Measurements from ENCODE around the gene MSH5. TPM values are rescaled to one million over a fixed set of nuclear protein-coding genes. Genes with fewer than 3 reads are reported as not detected.

The MSH5 gene
- total and polyA plus RNA-seq, 9 of the 15 experiments (the other 6 are each of a cell fraction or from before 2014, with no cell fraction given) = 12.5 to 104 (median 46.6) TPM

GRCh38 chr6:31727717-31728671 lies 11.8 kb upstream of the MSH5 start (continued):
- TF ChIP-seq ZNF316 (IDR thresholded peaks at IDR 0.05) (peak; percentile 67), THRB (CRISPR knock-in tag; conservative IDR thresholded peaks at IDR 0.05) (peak; percentile 66; the same call in 1 of the 2 replicates), TSC22D4 (tag; IDR thresholded peaks at IDR 0.05) (no peak), ARID2 (IDR thresholded peaks at IDR 0.05) (no peak), FIP1L1 (IDR thresholded peaks at IDR 0.05; ENCODE audit: low read depth, low read length, poor library complexity, severe bottlenecking) (peak; percentile 33), ZNF324 (CRISPR knock-in tag; IDR thresholded peaks at IDR 0.05) (peak; percentile 6; the same call in 1 of the 2 replicates), RBM39 (optimal IDR thresholded peaks at IDR 0.05; ENCODE audit: low read depth, low read length) (peak; percentile 2), ZFP91 (CRISPR knock-in tag; IDR thresholded peaks at IDR 0.05) (peak; percentile 78; the same call in 1 of the 2 replicates), MIER1 (IDR thresholded peaks at IDR 0.05; ENCODE audit: low read depth) (peak; percentile 6; the same call in 1 of the 2 replicates), SNRNP70 (optimal IDR thresholded peaks at IDR 0.05; ENCODE audit: low read depth, low read length) (peak; percentile 1), RBBP5 (IDR thresholded peaks at IDR 0.05; ENCODE audit: borderline replicate concordance, insufficient read depth, low read length, poor library complexity, severe bottlenecking) (peak; percentile 26), SRF (CRISPR knock-in tag; IDR thresholded peaks at IDR 0.05) (0 out of 4 replicates have a peak, but pooled peaks of 1 of the 2 experiments have one; percentile 4), NR2C2 (CRISPR knock-in tag; IDR thresholded peaks at IDR 0.05) (peak; percentile 65; the same call in 1 of the 2 replicates), NR2C2 (tag; IDR thresholded peaks at IDR 0.05) (no peak), E2F5 (CRISPR knock-in tag; IDR thresholded peaks at IDR 0.05) (peak; percentile 15; the same call in 1 of the 2 replicates), SMARCB1 (IDR thresholded peaks at IDR 0.05; ENCODE audit: insufficient read length, low read depth) (no peak), ZBED1 (IDR thresholded peaks at IDR 0.05) (0 out of 2 replicates have a peak, but pooled peaks have one; percentile 12)
- TF ChIP-seq, protein P1, sequence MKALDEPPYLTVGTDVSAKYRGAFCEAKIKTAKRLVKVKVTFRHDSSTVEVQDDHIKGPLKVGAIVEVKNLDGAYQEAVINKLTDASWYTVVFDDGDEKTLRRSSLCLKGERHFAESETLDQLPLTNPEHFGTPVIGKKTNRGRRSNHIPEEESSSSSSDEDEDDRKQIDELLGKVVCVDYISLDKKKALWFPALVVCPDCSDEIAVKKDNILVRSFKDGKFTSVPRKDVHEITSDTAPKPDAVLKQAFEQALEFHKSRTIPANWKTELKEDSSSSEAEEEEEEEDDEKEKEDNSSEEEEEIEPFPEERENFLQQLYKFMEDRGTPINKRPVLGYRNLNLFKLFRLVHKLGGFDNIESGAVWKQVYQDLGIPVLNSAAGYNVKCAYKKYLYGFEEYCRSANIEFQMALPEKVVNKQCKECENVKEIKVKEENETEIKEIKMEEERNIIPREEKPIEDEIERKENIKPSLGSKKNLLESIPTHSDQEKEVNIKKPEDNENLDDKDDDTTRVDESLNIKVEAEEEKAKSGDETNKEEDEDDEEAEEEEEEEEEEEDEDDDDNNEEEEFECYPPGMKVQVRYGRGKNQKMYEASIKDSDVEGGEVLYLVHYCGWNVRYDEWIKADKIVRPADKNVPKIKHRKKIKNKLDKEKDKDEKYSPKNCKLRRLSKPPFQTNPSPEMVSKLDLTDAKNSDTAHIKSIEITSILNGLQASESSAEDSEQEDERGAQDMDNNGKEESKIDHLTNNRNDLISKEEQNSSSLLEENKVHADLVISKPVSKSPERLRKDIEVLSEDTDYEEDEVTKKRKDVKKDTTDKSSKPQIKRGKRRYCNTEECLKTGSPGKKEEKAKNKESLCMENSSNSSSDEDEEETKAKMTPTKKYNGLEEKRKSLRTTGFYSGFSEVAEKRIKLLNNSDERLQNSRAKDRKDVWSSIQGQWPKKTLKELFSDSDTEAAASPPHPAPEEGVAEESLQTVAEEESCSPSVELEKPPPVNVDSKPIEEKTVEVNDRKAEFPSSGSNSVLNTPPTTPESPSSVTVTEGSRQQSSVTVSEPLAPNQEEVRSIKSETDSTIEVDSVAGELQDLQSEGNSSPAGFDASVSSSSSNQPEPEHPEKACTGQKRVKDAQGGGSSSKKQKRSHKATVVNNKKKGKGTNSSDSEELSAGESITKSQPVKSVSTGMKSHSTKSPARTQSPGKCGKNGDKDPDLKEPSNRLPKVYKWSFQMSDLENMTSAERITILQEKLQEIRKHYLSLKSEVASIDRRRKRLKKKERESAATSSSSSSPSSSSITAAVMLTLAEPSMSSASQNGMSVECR (CRISPR knock-in tag; IDR thresholded peaks at IDR 0.05) = 0 out of 2 replicates have a peak, but pooled peaks have one; percentile 37
